ELF-1 (cell line): Measurements from ENCODE around the gene HLA-DOB.
"Not testable (repeated sequence)": the region's sequence is repeated elsewhere in the genome, so short reads cannot be mapped to it uniquely, and the experiment has no call there.

ENCODE experiments used
- DNase-seq: peaks from one replicate; pipeline ENCODE4 v3.0.0-alpha.2; 2016; ENCODE audit warnings: low read depth, low spot score

The HLA-DOB gene

GRCh38 chr6:32815115-32815514, 1.7 kb downstream of the HLA-DOB start:
- DNase-seq, result no peak

- no peak for DNase-seq
These were observed 2.7 kb downstream of the HLA-DOB start for GRCh38 chr6:32814145-32814544.

- no peak for DNase-seq
These were observed 7.6 kb downstream of the HLA-DOB start for GRCh38 chr6:32809171-32809570.

- DNase-seq, result no peak
These were observed 9.7 kb downstream of the HLA-DOB start for GRCh38 chr6:32807020-32807580.

- DNase-seq, result not testable (repeated sequence)
These were observed 11.4 kb downstream of the HLA-DOB start for GRCh38 chr6:32805404-32805803.

- DNase-seq, result no peak
These were observed 13.4 kb downstream of the HLA-DOB start for GRCh38 chr6:32803416-32803815.

GRCh38 chr6:32799740-32800139, 17.1 kb downstream of the HLA-DOB start:
- no peak for DNase-seq

GRCh38 chr6:32799168-32799567, 17.6 kb downstream of the HLA-DOB start:
- no peak for DNase-seq

GRCh38 chr6:32796848-32797776, 19.7 kb downstream of the HLA-DOB start:
- peak; percentile 59 for DNase-seq

GRCh38 chr6:32794510-32794909, 22.3 kb downstream of the HLA-DOB start:
- DNase-seq, result no peak

GRCh38 chr6:32792901-32793435, 23.8 kb downstream of the HLA-DOB start:
- DNase-seq, result no peak

GRCh38 chr6:32790306-32790705, 26.5 kb downstream of the HLA-DOB start:
- peak; percentile 5 for DNase-seq

- peak; percentile 63 for DNase-seq
These were observed 30.8 kb downstream of the HLA-DOB start for GRCh38 chr6:32785781-32786533.

GRCh38 chr6:32782923-32783322, 33.9 kb downstream of the HLA-DOB start:
- DNase-seq, result not testable (repeated sequence)

GRCh38 chr6:32779036-32779435, 37.8 kb downstream of the HLA-DOB start:
- DNase-seq, result no peak

GRCh38 chr6:32775071-32775470, 41.7 kb downstream of the HLA-DOB start:
- no peak for DNase-seq

- no peak for DNase-seq
These were observed 42.4 kb downstream of the HLA-DOB start for GRCh38 chr6:32774426-32774825.

- no peak for DNase-seq
These were observed 44.1 kb downstream of the HLA-DOB start for GRCh38 chr6:32772656-32773055.

GRCh38 chr6:32764048-32764447, 52.8 kb downstream of the HLA-DOB start:
- DNase-seq, result no peak

- no peak for DNase-seq
These were observed 53.4 kb downstream of the HLA-DOB start, which contains the start of gene HLA-DQB2 for GRCh38 chr6:32763421-32763820. TSS of gene HLA-DQB2 (minus strand) at chr6:32763532. CDS start at chr6:32763470, 62 bp downstream.
